GM12872 (cell line): ENCODE results near the gene AFDN.

Experiments
- CTCF ChIP-seq: IDR thresholded peaks from 3 replicates; pipeline ENCODE4 v1.5.1; 2011; ENCODE audit warnings: low read depth, mild to moderate bottlenecking, low read length, moderate library complexity; ENCODE audit not compliant: insufficient read depth

The AFDN gene

GRCh38 chr6:167919349-167919748, 92.6 kb downstream of the AFDN start:
- no peak for TF ChIP-seq CTCF

GRCh38 chr6:167920165-167920564, 93.5 kb downstream of the AFDN start:
- no peak for TF ChIP-seq CTCF

- TF ChIP-seq CTCF: no peak
Observed at GRCh38 chr6:167921831-167922230, 95.1 kb downstream of the AFDN start.

GRCh38 chr6:167925026-167925425, 98.3 kb downstream of the AFDN start:
- no peak for TF ChIP-seq CTCF

- TF ChIP-seq CTCF: no peak
Observed at GRCh38 chr6:167927246-167927645, 100.5 kb downstream of the AFDN start.

GRCh38 chr6:167928111-167928510, 101.4 kb downstream of the AFDN start:
- no peak for TF ChIP-seq CTCF

GRCh38 chr6:167930295-167930694, 103.6 kb downstream of the AFDN start:
- TF ChIP-seq CTCF: no peak
